HepG2 (cell line): ENCODE results near the gene CSF3R. TPM values are rescaled to one million over a fixed set of nuclear protein-coding genes. Genes with fewer than 3 reads are reported as not detected.
A peak's percentile ranks its signal among the peaks of the same experiment; 100 is the strongest.

Experiments
- ATAC-seq: fragments of 200-7000 bp; cut with Tn5 transposase; 3 replicates; pipeline ENCODE4 v1.9.1; 2020; ENCODE audit warnings: mild to moderate bottlenecking, moderate library complexity
- BruUV-seq: library from RNA; stranded (reverse); fragments of 400-500 nt; replicated peaks from 2 replicates; lab custom pipeline; 2021; lab: Mats Ljungman, UMichigan
- CTCF ChIA-PET: fragments of 300-600 bp; formaldehyde crosslinking; extraction: SDS; loops from one replicate; lab custom pipeline; 2021; ENCODE audit warnings: low total read pairs, inconsistent platforms, low intra/inter-chr PET ratio; lab: Yijun Ruan, JAX
- POLR2A ChIA-PET: fragments of 350-600 bp; sonication (Branson Sonifier 250); formaldehyde crosslinking; loops from one replicate; lab custom pipeline; 2020; ENCODE audit warnings: antibody characterized with exemption, inconsistent platforms; lab: Yijun Ruan, JAX
- DNase-seq: peaks from one replicate; pipeline ENCODE4 v3.0.0-alpha.2; 2015; ENCODE audit warnings: low spot score
- FAIRE-seq: peaks from 3 replicates; lab custom pipeline; 2011; peaks lifted over from hg19 to GRCh38; lab: Jason Lieb, UNC
- H2AFZ ChIP-seq: one replicate; pipeline ENCODE4 v1.6.1; 2011; ENCODE audit warnings: low read length, inconsistent platforms
- H3K27ac ChIP-seq: fragments of 300-600 bp; 3 replicates; pipeline ENCODE4 v1.8.0; 2011; ENCODE audit warnings: mixed run types, mild to moderate bottlenecking, mixed read lengths, low read length, inconsistent platforms; ENCODE audit not compliant: insufficient read depth; ENCODE audit errors: extremely low read length
- H3K27me3 ChIP-seq, 2 experiments: fragments of 200-600 bp in 1 of 2; 2 replicates in 1 of 2; 3 replicates in 1 of 2; pipeline versions ENCODE4 v1.6.0 to v1.8.0; 2011; ENCODE audit warnings: low read length in 2 of 2, mild to moderate bottlenecking in 2 of 2, moderate library complexity in 2 of 2, inconsistent platforms in 1 of 2; ENCODE audit not compliant: insufficient read depth in 2 of 2, control insufficient read depth in 1 of 2
- H3K36me3 ChIP-seq, 2 experiments: fragments of 200-600 bp in 1 of 2; replicated peaks in 1 of 2; 2 replicates in 1 of 2; 3 replicates in 1 of 2; pipeline versions ENCODE4 v1.5.1 to v1.8.0; 2011; ENCODE audit warnings: low read length in 2 of 2, inconsistent platforms in 1 of 2; ENCODE audit not compliant: insufficient read depth in 2 of 2, control insufficient read depth in 1 of 2
- H3K4me1 ChIP-seq: 2 replicates; pipeline ENCODE4 v1.5.1; 2012; ENCODE audit warnings: low read length, inconsistent platforms; ENCODE audit not compliant: insufficient read depth
- H3K4me2 ChIP-seq: 2 replicates; pipeline ENCODE4 v1.6.0; 2011; ENCODE audit warnings: low read depth, low read length, inconsistent platforms
- H3K4me3 ChIP-seq, 3 experiments: fragments of 200-600 bp in 1 of 3; sonication (generic), shearing (Covaris generic) in 1 of 3; replicated peaks in 1 of 3; 2 replicates each; pipeline ENCODE4 v1.5.1; 2011 to 2016; ENCODE audit warnings: low read length in 3 of 3, inconsistent platforms in 2 of 3, low read depth in 2 of 3, mild to moderate bottlenecking in 2 of 3, control low read depth in 1 of 3, mixed read lengths in 1 of 3; ENCODE audit not compliant: insufficient read depth in 1 of 3
- H3K79me2 ChIP-seq: one replicate; pipeline ENCODE4 v1.6.1; 2011; ENCODE audit warnings: low read length, inconsistent platforms; ENCODE audit not compliant: insufficient read depth
- H3K9ac ChIP-seq: 2 replicates; pipeline ENCODE4 v1.6.0; 2011; ENCODE audit warnings: mild to moderate bottlenecking, low read depth, low read length, inconsistent platforms; ENCODE audit not compliant: insufficient read depth
- H3K9me3 ChIP-seq: 2 replicates; pipeline ENCODE4 v1.5.1; 2012; ENCODE audit warnings: mild to moderate bottlenecking, low read length
- H4K20me1 ChIP-seq: 2 replicates; pipeline ENCODE4 v1.6.0; 2011; ENCODE audit warnings: inconsistent platforms, mild to moderate bottlenecking, low read length, moderate library complexity; ENCODE audit not compliant: insufficient read depth
- CHCHD3 ChIP-seq: sonication (generic); formaldehyde crosslinking; IDR thresholded peaks from 2 replicates; pipeline ENCODE4 v1.8.0; 2022; ENCODE audit warnings: mild to moderate bottlenecking, missing genetic modification reagents, moderate library complexity
- ETS1 ChIP-seq: sonication (generic); formaldehyde crosslinking; IDR thresholded peaks from 2 replicates; pipeline ENCODE4 v1.4.0; 2020; ENCODE audit warnings: missing genetic modification reagents
- HDAC6 ChIP-seq: fragments of 200-600 bp; sonication (generic); IDR thresholded peaks from 2 replicates; pipeline ENCODE4 v1.7.0; 2017; ENCODE audit warnings: mild to moderate bottlenecking, antibody characterized with exemption, low read length, low read depth
- IRF9 ChIP-seq: sonication (generic); formaldehyde crosslinking; IDR thresholded peaks from 2 replicates; pipeline ENCODE4 v1.8.0; 2022; ENCODE audit warnings: missing genetic modification reagents, mild to moderate bottlenecking, borderline replicate concordance
- KLF15 ChIP-seq: sonication (generic); formaldehyde crosslinking; IDR thresholded peaks from 2 replicates; pipeline ENCODE4 v1.8.1; 2023; ENCODE audit warnings: borderline replicate concordance, mild to moderate bottlenecking, inconsistent platforms, missing genetic modification reagents, mixed read lengths
- MYPOP ChIP-seq: sonication (generic); formaldehyde crosslinking; IDR thresholded peaks from 2 replicates; pipeline ENCODE4 v1.8.1; 2023; ENCODE audit warnings: mild to moderate bottlenecking, moderate library complexity, missing genetic modification reagents
- NR2F1 ChIP-seq, 2 experiments: fragments of 450-650 bp in 1 of 2; formaldehyde crosslinking in 1 of 2; IDR thresholded peaks; 2 replicates each; pipeline versions ENCODE4 v1.5.0 to v1.6.1; 2016 to 2020; ENCODE audit warnings: mild to moderate bottlenecking in 1 of 2, missing compliant biosample characterization in 1 of 2, missing genetic modification reagents in 1 of 2, moderate library complexity in 1 of 2
- U2AF1 ChIP-seq: fragments of 200-400 bp; formaldehyde crosslinking; optimal IDR thresholded peaks from 2 replicates; pipeline ENCODE3; 2017; ENCODE audit warnings: mild to moderate bottlenecking, low read depth, low read length
- ZBTB21 ChIP-seq: sonication (generic); formaldehyde crosslinking; IDR thresholded peaks from 2 replicates; pipeline ENCODE4 v1.4.0; 2020; ENCODE audit warnings: missing genetic modification reagents
- ZNF3 ChIP-seq: IDR thresholded peaks from 2 replicates; pipeline ENCODE4 v1.7.0; 2017; ENCODE audit warnings: inconsistent platforms
- ZNF567 ChIP-seq: sonication (generic); formaldehyde crosslinking; IDR thresholded peaks from 2 replicates; pipeline ENCODE4 v1.8.1; 2023; ENCODE audit warnings: mild to moderate bottlenecking, missing genetic modification reagents, borderline replicate concordance
- ZNF710 ChIP-seq: sonication (generic); formaldehyde crosslinking; IDR thresholded peaks from 2 replicates; pipeline ENCODE4 v1.5.0; 2020; ENCODE audit warnings: mild to moderate bottlenecking, missing genetic modification reagents, borderline replicate concordance
- ZNF770 ChIP-seq: sonication (generic); formaldehyde crosslinking; IDR thresholded peaks from 2 replicates; pipeline ENCODE4 v1.5.0; 2020; ENCODE audit warnings: mild to moderate bottlenecking, missing genetic modification reagents
- WGBS: methylation state at CpG from one replicate; pipeline ENCODE4 v1.1.6; 2017; ENCODE audit warnings: low lambda C conversion rate; 5-methylcytosine and 5-hydroxymethylcytosine counted together
- in situ Hi-C: cut with HindIII; loops from 2 replicates; pipeline ENCODE4 v1.10.0; 2017; ENCODE audit warnings: low pct_unique_long_range_greater_than_20kb; ENCODE audit not compliant: extremely low pct_ligation_motif_present
- intact Hi-C: fragments of 100-400 bp; cut with micrococcal nuclease; formaldehyde crosslinking; loops from one replicate; pipeline ENCODE4 v1.10.0; 2022; ENCODE audit not compliant: unreplicated experiment
- polyA plus RNA-seq, 8 experiments: library from polyadenylated mRNA; depleted of rRNA in 3 of 8; stranded (reverse) in 7 of 8; unstranded in 1 of 8; fragments of >200 nt; fragmentation: Illumina TruSeq in 4 of 8; extraction: Trizol in 4 of 8; gene quantifications; 2 replicates each; pipeline versions ENCODE4 v1.2.1 to v1.2.3, GENCODE V29; 2011 to 2016; ENCODE audit warnings: low read depth in 4 of 8, missing spikeins in 1 of 8, mixed read lengths in 1 of 8; ENCODE audit not compliant: insufficient read depth in 1 of 8
- total RNA-seq, 5 experiments: library from RNA; depleted of rRNA; stranded (reverse); fragments of >200 nt; fragmentation: Illumina TruSeq; extraction: Trizol; gene quantifications; 2 replicates each; pipeline ENCODE4 v1.2.3, GENCODE V29; 2016; ENCODE audit warnings: low read depth in 1 of 5

The CSF3R gene
- total and polyA plus RNA-seq, 2 of the 13 experiments (the other 11 are each of a cell fraction or from before 2014, with no cell fraction given), result 11.9 to 28.8 TPM

GRCh38 chr1:36482724-36483388, at the start of gene CSF3R (continued):
- no peak for TF ChIP-seq KLF15 (CRISPR knock-in tag)
- TF ChIP-seq ETS1, result no peak
- no peak for TF ChIP-seq ZNF3
- 0 out of 2 replicates have a peak, but pooled peaks have one; percentile 42 for TF ChIP-seq CHCHD3 (CRISPR knock-in tag)
- TF ChIP-seq ZNF710 (CRISPR knock-in tag), result 0 out of 2 replicates have a peak, but pooled peaks have one; percentile 23

- no TSS peak for BruUV-seq
- ATAC-seq (no peak), FAIRE-seq (no peak), DNase-seq (no peak)
- Histone ChIP-seq H2AFZ (no peak overlapping the region), H3K4me3 (no peak overlapping the region), H3K9me3 (no peaks in the 10 kb centered on the region), H3K27me3 (peaks cover 0 to 16% of the 10 kb centered on the region in 2 experiments; a peak in 2 of 5 replicates), H3K4me1 (no peaks in the 10 kb centered on the region), H3K36me3 (no peaks in the 10 kb centered on the region), H3K9ac (no peak overlapping the region), H3K27ac (no peak overlapping the region), H4K20me1 (no peaks in the 10 kb centered on the region), H3K4me2 (no peak overlapping the region), H3K79me2 (no peaks in the 10 kb centered on the region)
- TF ChIP-seq ZBTB21 (CRISPR knock-in tag) (no peak), NR2F1 (CRISPR knock-in tag; IDR thresholded peaks at IDR 0.05) (no peak), ZNF770 (CRISPR knock-in tag) (no peak), MYPOP (CRISPR knock-in tag) (no peak), IRF9 (CRISPR knock-in tag) (no peak), U2AF1 (no peak), HDAC6 (no peak), ZNF567 (CRISPR knock-in tag) (no peak)
- ChIA-PET CTCF (no interaction called here), POLR2A (no interaction called here)
- WGBS, result 3% methylated on average over 3 of the region's 3 CpGs
- in situ Hi-C loops, result no loop called here
- intact Hi-C loops, result no loop called here
These were observed 49.1 kb upstream of the CSF3R start for GRCh38 chr1:36531833-36532232.
